Chondrocyte (in vitro differentiated cells): ENCODE measurements around the gene CFAP97D2. TPM values are rescaled to one million over a fixed set of nuclear protein-coding genes. Genes with fewer than 3 reads are reported as not detected.

Experiments
- DNase-seq: peaks from one replicate; pipeline ENCODE4 v3.0.0; 2021; ENCODE audit warnings: mixed read lengths, low spot score
- H3K27ac Mint-ChIP-seq: one replicate; pipeline ENCODE4 v1.8.0; 2021; ENCODE audit warnings: mild to moderate bottlenecking, moderate library complexity, mixed read lengths; ENCODE audit not compliant: unreplicated experiment
- H3K27me3 Mint-ChIP-seq: 2 replicates; pipeline ENCODE4 v1.8.0; 2021; ENCODE audit warnings: low read depth, mixed read lengths
- H3K36me3 Mint-ChIP-seq: 2 replicates; pipeline ENCODE4 v1.8.0; 2021; ENCODE audit warnings: low read depth, mixed read lengths
- H3K4me1 Mint-ChIP-seq: 2 replicates; pipeline ENCODE4 v1.8.0; 2021; ENCODE audit warnings: low read depth, mild to moderate bottlenecking, mixed read lengths
- H3K4me3 Mint-ChIP-seq: one replicate; pipeline ENCODE4 v1.8.0; 2021; ENCODE audit warnings: mild to moderate bottlenecking, moderate library complexity, mixed read lengths; ENCODE audit not compliant: unreplicated experiment
- H3K9me3 Mint-ChIP-seq: 2 replicates; pipeline ENCODE4 v1.8.0; 2021; ENCODE audit warnings: low read depth, mixed read lengths
- long read RNA-seq: library from polyadenylated mRNA; stranded (forward); transcript quantifications from one replicate; pipeline ENCODE4 v2.0.0, GENCODE V29; 2021
- total RNA-seq: library from RNA; stranded (reverse); gene quantifications from 3 replicates; pipeline ENCODE4 v1.2.1, GENCODE V29; 2021
- TF ChIP-seq, protein P1 (sequence below): fragments of 200-600 bp; sonication (generic); IDR thresholded peaks from 2 replicates; pipeline ENCODE4 v1.5.0; 2021; ENCODE audit warnings: antibody characterized with exemption, mild to moderate bottlenecking, moderate library complexity

The CFAP97D2 gene
- not detected in 3 replicates for total RNA-seq
- long read RNA-seq, result 0 reads

DNA sequence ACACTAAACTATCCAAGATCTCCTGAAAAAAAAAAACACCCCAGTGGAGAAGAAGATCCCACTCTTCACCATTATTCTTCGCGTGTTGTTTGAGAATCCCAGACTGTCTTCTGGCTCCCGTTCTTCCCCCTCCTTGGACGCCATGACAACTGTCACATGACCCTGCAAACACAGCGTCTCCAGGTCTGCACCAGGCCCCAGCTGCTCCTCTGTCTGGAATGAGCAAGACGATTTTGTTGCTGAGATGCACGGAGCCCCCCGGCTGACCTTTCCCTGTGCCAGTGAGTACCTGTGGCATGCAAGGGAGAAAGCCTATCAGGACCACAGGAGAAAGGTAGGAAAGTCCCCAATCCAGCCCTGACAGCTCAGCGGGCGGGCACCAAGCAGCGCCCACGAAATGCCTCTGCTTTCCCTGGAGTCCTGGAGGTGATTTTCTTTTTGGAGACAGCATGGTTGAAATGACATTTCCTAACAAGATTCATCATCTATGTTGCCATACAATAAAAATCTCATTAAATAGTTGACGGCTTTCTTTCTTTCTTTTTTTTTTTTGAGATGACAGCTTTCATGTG, at the start of gene CFAP97D2:
CFAP97D2 (plus strand) TSS at position 171 of the 572 bp plus-strand sequence; CDS start at position 245, 74 bp downstream.
- no peak within 1 kb of the TSS for H3K4me3 Mint-ChIP-seq
- no peaks in the 10 kb centered on the region for H3K36me3 Mint-ChIP-seq
- no peaks in the 10 kb centered on the region for H3K9me3 Mint-ChIP-seq
- no peak within 1 kb of the TSS for H3K27ac Mint-ChIP-seq
- peaks cover 15% of the 10 kb centered on the region for H3K27me3 Mint-ChIP-seq
- no peaks in the 10 kb centered on the region for H3K4me1 Mint-ChIP-seq
- TF ChIP-seq, protein P1, sequence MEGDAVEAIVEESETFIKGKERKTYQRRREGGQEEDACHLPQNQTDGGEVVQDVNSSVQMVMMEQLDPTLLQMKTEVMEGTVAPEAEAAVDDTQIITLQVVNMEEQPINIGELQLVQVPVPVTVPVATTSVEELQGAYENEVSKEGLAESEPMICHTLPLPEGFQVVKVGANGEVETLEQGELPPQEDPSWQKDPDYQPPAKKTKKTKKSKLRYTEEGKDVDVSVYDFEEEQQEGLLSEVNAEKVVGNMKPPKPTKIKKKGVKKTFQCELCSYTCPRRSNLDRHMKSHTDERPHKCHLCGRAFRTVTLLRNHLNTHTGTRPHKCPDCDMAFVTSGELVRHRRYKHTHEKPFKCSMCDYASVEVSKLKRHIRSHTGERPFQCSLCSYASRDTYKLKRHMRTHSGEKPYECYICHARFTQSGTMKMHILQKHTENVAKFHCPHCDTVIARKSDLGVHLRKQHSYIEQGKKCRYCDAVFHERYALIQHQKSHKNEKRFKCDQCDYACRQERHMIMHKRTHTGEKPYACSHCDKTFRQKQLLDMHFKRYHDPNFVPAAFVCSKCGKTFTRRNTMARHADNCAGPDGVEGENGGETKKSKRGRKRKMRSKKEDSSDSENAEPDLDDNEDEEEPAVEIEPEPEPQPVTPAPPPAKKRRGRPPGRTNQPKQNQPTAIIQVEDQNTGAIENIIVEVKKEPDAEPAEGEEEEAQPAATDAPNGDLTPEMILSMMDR, result no peak
- DNase-seq, result no peak

DNA sequence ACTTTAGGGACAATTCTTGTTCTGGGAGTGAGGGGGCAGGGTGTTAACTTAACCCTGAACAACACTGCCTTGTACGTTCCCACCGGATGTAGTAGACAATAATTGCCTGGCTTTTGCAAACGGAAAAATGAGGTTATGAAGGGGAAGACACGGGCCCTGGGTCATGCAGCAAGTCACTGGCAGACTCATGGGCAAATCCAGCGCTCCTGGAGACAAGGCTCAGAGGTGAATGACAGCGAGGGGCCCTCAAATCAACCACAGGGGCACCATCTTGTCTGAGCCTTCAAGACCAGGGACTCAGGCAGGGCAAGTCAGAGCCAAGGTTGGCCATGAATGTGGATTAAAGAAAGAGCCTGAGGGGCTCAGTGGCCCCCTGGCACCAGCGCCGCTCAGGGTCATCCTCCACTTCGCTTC, 49.4 kb upstream of the CFAP97D2 start:
- Mint-ChIP-seq H3K9me3 (no peaks in the 10 kb centered on the region), H3K4me1 (peaks cover 69% of the 10 kb centered on the region), H3K36me3 (peaks cover 2% of the 10 kb centered on the region), H3K27me3 (no peaks in the 10 kb centered on the region), H3K4me3 (peak overlapping the region; percentile 94), H3K27ac (peak overlapping the region; percentile 98)
- TF ChIP-seq, protein P1, result no peak
- DNase-seq, result no peak

DNA sequence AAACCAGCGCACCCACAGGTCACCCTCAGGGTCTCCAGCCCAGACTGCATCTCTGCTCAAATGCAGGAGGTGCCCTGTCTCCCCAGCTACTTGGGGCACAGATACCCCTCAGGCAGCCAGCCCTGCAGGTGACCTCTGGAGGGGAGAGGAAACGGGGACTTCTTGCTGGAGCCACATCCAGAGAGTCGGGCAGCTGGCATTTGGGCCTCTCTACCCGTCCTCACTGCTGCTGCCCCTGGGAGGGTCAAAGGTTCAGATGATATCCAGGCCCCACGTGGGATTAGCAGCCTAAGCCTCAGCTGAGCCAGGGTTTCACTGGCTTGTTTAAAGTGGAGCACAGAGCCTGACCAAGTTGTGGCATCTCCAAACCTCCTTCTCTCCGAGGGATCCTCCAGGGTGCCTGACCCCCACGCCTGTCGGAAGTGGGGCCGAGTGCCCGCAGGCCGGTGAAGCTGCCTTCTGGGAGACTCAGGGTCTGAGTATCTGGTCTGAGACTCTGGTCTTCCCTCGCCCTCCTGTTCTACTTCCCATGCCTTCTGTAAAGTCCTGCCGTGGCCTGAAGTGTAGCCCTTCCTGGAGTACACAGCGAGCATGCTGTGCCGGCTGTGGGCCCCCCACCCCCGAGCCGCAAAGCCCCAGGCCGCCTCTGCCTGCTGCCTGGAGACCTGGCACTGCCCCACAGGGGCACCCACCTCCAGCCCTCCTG, 48.8 kb upstream of the CFAP97D2 start:
- H3K4me1 Mint-ChIP-seq, result peaks cover 63% of the 10 kb centered on the region
- H3K9me3 Mint-ChIP-seq, result no peaks in the 10 kb centered on the region
- peak overlapping the region; percentile 94 for H3K4me3 Mint-ChIP-seq
- H3K36me3 Mint-ChIP-seq, result no peaks in the 10 kb centered on the region
- H3K27ac Mint-ChIP-seq, result peak overlapping the region; percentile 98
- H3K27me3 Mint-ChIP-seq, result no peaks in the 10 kb centered on the region
- peak; percentile 77 for DNase-seq
- TF ChIP-seq, protein P1, result no peak

DNA sequence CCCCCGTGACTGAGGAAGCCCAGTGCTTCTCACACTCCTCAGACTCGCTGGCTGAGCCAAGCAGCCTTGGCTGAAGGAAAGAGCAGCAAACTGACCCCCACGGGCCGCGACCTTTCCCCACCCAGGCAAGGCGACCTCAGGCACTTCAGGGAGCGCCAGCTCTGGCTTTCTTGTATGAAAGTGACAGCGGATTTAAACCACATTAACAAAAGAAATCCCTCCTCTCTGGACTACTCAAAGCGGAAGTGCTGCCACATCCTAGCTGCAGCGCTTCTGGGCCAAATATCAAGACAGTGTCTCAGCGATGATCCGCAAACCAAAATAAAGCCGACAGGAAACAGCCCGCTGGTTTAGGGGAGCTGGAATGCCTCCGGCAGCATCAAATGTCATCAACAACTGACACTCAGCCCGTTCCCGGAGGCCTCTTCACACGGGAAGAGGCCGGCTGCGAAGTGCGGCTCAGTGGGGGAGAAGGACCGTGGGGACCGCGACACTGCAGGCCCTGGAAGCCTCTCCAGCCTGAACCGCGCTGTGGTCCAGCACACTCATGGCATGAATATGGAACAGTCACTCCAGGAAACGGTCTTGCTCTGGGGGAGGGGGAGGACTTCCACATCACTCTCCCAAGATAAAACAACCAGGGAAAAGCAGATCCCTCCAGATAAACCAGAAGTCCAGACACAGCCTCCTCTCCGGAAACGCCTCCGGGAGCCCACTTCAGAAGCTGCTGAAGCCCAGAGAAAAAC, 48.0 kb upstream of the CFAP97D2 start:
- Mint-ChIP-seq H3K27me3 (no peaks in the 10 kb centered on the region), H3K27ac (peak overlapping the region; percentile 98), H3K36me3 (no peaks in the 10 kb centered on the region), H3K4me3 (peak overlapping the region; percentile 94), H3K4me1 (peaks cover 60% of the 10 kb centered on the region), H3K9me3 (no peaks in the 10 kb centered on the region)
- peak; percentile 88 for DNase-seq
- TF ChIP-seq, protein P1, result no peak
